ENCODE data around the gene BCOR.
A peak's percentile ranks its signal among the peaks of the same experiment; 100 is the strongest.

The BCOR gene

GRCh38 chrX:40112996-40113395 lies 15.2 kb upstream of the BCOR start:
- no peak for DNase-seq (ENCODE audit: low spot score)

GRCh38 chrX:40111868-40112267 lies 14.1 kb upstream of the BCOR start:
- no peak for DNase-seq (ENCODE audit: low spot score)

DNA sequence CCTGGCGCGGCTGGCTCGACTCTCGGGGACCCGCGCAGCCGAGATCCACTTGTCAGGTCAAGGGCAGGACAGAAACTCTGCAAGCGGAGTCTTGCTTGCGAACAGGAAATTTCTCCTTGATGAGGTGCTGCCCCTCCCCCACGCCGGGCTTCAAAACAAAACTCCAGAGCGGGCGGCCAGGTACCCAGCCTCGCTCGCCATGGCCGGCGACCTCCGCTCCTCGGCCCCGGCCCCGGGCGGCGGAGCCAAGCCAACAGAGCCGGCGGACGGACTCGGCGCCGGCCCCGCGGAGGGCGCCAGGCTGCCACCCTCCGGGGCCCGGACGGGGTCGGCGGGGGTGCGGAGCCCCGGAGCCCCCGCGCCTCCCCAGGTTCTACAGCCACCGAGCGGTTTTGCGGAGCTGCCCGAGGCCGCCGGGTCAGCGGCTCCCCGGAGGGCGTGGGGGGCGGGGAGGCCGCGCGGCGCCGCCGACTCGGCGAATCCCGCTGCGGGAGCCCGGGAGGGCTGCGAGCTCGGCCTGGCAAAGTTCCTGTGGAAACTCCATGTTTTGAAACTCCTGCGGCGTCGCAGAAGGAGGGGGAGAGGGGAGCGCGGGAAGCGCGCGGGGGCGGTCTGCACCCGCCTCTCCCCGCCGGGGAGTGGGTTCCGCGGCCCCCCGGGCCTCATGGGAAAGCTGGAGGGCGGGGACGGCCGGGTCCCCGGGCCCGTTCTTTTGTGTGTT lies 11.7 kb upstream of the BCOR start:
- DNase-seq (ENCODE audit: low spot score) = no peak

DNA sequence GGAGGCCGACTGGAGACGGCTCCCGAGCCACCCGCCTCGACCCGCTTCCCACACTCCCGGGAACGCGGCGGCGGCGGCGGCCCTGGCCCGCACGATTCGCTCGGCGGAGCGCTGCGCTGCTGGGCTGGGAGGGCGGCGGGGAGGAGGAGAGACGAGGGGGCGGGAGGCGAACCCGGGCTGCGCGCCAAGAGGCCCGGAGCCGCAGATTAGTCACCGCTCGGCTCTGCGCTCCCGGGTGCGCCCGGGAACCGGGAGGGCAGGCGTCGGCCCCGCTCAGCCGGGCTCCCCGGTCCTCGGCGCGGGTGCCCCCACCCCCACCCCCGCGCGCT lies 11.2 kb upstream of the BCOR start:
- DNase-seq (ENCODE audit: low spot score) = peak; percentile 23

- DNase-seq (ENCODE audit: low spot score) = no peak
Measured at GRCh38 chrX:40108162-40108958, 10.6 kb upstream of the BCOR start.

GRCh38 chrX:40107291-40108161 lies 9.8 kb upstream of the BCOR start:
- DNase-seq (ENCODE audit: low spot score) = no peak

DNA sequence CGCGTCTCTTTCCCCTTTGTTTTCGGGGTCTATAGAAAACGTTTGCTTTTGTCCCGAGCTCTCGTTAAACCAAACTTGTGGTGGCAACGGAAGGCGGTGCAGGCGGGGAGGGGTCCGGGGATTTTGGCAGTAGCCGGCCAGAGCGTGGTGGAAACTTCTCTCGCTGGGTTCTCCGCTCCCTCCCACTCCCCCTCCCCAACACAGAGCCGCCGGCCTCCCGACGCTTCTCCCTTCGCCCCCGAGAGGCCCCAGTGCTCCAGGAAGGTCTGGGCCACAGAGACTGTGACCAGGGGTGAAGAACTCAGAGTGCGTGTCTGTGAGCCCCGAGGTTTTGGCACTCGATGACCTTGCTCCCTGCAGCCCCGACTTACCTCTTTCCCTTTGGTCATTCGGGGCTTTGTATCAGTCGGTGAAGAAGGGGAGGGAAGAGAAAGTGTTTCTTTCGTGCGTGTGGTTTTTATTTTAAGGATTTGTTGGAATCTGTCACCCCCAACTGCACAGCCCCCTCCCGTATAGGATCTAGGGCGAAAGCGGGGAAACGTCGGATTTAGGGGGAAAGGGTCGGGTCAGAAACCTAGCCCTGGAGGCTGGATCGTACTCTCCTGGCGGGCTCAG lies 9.0 kb upstream of the BCOR start:
- DNase-seq (ENCODE audit: low spot score) = no peak

- DNase-seq (ENCODE audit: low spot score) = peak; percentile 39
Measured at GRCh38 chrX:40105835-40106675, 8.3 kb upstream of the BCOR start.

- DNase-seq (ENCODE audit: low spot score) = no peak
Measured at GRCh38 chrX:40104985-40105834, 7.5 kb upstream of the BCOR start.

- DNase-seq (ENCODE audit: low spot score) = no peak
Measured at GRCh38 chrX:40104630-40104984, 6.8 kb upstream of the BCOR start.

GRCh38 chrX:40103565-40104323 lies 6.0 kb upstream of the BCOR start:
- no peak for DNase-seq (ENCODE audit: low spot score)

- no peak for DNase-seq (ENCODE audit: low spot score)
Measured at GRCh38 chrX:40102393-40103381, 4.9 kb upstream of the BCOR start.

- DNase-seq (ENCODE audit: low spot score) = no peak
Measured at GRCh38 chrX:40101430-40101802, 3.7 kb upstream of the BCOR start.

DNA sequence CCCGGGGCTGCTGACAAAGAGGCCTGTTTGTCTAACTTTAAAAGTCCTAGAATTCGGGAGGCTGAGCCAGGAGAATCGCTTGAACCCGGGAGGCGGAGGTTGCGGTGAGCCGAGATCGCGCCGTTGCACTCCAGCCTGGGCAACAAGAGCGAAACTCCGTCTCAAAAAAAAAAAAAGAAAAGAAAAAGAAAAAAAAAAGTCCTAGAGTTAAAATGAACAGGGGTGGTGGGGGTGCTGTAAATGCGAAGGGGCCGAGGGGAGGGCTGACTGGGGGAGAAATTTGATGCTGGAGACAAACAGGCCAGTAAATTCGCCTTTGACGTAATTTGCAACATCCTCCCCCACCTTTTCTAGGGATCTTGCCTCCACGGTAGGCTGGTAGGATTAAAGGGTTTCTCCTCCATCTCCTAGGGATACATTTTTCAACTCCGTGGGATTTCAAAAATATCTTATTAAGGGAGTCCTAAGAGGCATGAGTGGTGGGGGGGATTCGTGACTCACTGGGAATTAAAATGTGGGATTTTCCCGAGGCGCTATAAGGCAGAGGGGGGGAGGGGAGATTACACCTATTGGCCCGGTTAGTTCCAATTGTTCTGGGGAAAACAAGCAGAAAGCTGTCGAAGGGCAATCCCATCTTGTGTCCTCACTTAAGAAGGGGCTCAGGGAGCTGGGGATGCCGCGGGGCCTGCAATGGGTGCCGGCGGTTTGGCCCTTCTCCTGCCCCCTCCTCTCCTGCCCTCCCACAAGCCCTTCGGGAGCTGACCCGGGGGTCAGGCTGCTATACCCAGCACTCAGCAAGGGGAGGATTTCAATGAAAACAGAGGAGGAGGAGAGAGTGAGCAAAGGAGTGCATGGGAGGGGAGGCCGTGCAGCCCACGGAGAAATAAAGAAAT lies 3.0 kb upstream of the BCOR start:
- DNase-seq (ENCODE audit: low spot score) = no peak

DNA sequence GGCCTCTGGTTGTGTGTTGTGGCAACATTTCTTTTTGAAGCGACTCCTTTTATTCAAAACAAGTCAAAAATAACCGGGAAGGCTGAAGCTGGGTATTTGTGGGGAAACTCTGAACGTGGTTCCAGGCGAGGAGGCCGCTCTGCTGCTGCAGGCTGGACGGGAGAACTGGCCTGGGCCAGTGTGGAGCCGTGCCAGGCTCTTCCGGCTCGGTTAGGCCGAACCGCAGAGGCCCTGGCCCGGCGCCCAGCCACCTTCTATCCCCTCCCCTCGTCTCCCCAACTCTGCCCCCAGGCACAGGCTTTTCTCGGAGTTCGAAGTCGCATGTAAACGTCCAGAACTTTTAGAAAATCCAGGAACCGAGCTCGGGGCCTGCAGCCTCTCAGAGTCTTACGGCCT lies 2.4 kb upstream of the BCOR start:
- DNase-seq (ENCODE audit: low spot score) = no peak

GRCh38 chrX:40099055-40099958 lies 1.5 kb upstream of the BCOR start:
- no peak for DNase-seq (ENCODE audit: low spot score)

Data from pons (tissue), 1 donor.